HUDEP-2 (cell line): ENCODE measurements around the gene PPCS.
"Not testable (repeated sequence)": the region's sequence is repeated elsewhere in the genome, so short reads cannot be mapped to it uniquely, and the experiment has no call there.

ENCODE experiments used
- DNase-seq, 76 experiments: peaks; one replicate each; lab custom pipeline; 2025; ENCODE audit not compliant: unreplicated experiment in 76 of 76; lab: John Stamatoyannopoulos, UW

PPCS gene

GRCh38 chr1:42449256-42449655 is 7.1 kb upstream of the PPCS start:
- peak in 3 of 76 experiments; percentile 5 to 31 (median 8) for DNase-seq

- DNase-seq: no peak
These were observed 6.3 kb upstream of the PPCS start for GRCh38 chr1:42450061-42450460.

- no peak for DNase-seq
These were observed 3.0 kb upstream of the PPCS start for GRCh38 chr1:42453386-42453785.

- no peak for DNase-seq
These were observed 1.9 kb upstream of the PPCS start for GRCh38 chr1:42454403-42454802.

GRCh38 chr1:42456754-42457089 is 379 bp downstream of the PPCS start:
- peak in 48 of 76 experiments; percentile 3 to 79 (median 41) for DNase-seq

- DNase-seq: no peak
These were observed 4.9 kb downstream of the PPCS start for GRCh38 chr1:42461196-42461595.

- DNase-seq: peak in 75 of 76 experiments; percentile 17 to 97 (median 93)
These were observed 6.8 kb downstream of the PPCS start, which contains the start of gene CCDC30 for GRCh38 chr1:42462828-42463763. Gene CCDC30 (plus strand): TSS chr1:42463286. CDS start chr1:42480552, 17,266 bp downstream.

GRCh38 chr1:42463921-42464320 is 7.6 kb downstream of the PPCS start:
- DNase-seq: no peak

GRCh38 chr1:42466030-42466429 is 9.7 kb downstream of the PPCS start:
- no peak for DNase-seq

GRCh38 chr1:42469727-42470126 is 13.4 kb downstream of the PPCS start:
- DNase-seq: no peak

GRCh38 chr1:42476605-42477004 is 20.3 kb downstream of the PPCS start:
- DNase-seq: no peak

GRCh38 chr1:42477354-42477753 is 21.0 kb downstream of the PPCS start:
- DNase-seq: not testable (repeated sequence)

- no peak for DNase-seq
These were observed 21.4 kb downstream of the PPCS start for GRCh38 chr1:42477775-42478174.

- DNase-seq: peak in 2 of 76 experiments; percentile 3 to 7
These were observed 23.3 kb downstream of the PPCS start for GRCh38 chr1:42479621-42480020.

GRCh38 chr1:42480921-42481320 is 24.6 kb downstream of the PPCS start:
- DNase-seq: no peak

- no peak for DNase-seq
These were observed 26.4 kb downstream of the PPCS start for GRCh38 chr1:42482635-42483153.

GRCh38 chr1:42484382-42484781 is 28.0 kb downstream of the PPCS start:
- no peak for DNase-seq

- no peak for DNase-seq
These were observed 33.9 kb downstream of the PPCS start for GRCh38 chr1:42490237-42490636.

- DNase-seq: not testable (repeated sequence)
These were observed 45.7 kb downstream of the PPCS start for GRCh38 chr1:42502031-42502430.

GRCh38 chr1:42504535-42505128 is 48.3 kb downstream of the PPCS start:
- DNase-seq: no peak

- DNase-seq: no peak
These were observed 50.2 kb downstream of the PPCS start for GRCh38 chr1:42506576-42506975.
